ENCODE results near the gene OTUB1. TPM values are rescaled to one million over a fixed set of nuclear protein-coding genes. Genes with fewer than 3 reads are reported as not detected.

Gene OTUB1
- total and polyA plus RNA-seq, 2 of the 4 experiments (the other 2 are of a cell fraction) = 69.0 to 168 TPM

- Histone ChIP-seq H3K4me1 (ENCODE audit: control insufficient read depth, insufficient read depth, low read length) (0 out of 2 replicates have a peak, but pooled peaks cover 1% of the 10 kb centered on the region), H3K4me3 (ENCODE audit: insufficient read depth, low read depth, low read length) (no peak overlapping the region), H2BK5ac (ENCODE audit: low read depth, low read length, poor library complexity, severe bottlenecking) (no peak overlapping the region), H4K91ac (ENCODE audit: insufficient read depth, low read depth, low read length) (no peak overlapping the region), H3K23ac (ENCODE audit: low read depth, low read length) (no peak overlapping the region), H3K9me1 (ENCODE audit: insufficient read depth, low read length) (0 out of 2 replicates have a peak, but pooled peaks cover 3% of the 10 kb centered on the region), H2BK20ac (ENCODE audit: low read depth, low read length) (no peak overlapping the region), H3K9me3 (ENCODE audit: control insufficient read depth, insufficient read depth, low read length) (no peaks in the 10 kb centered on the region), H4K8ac (ENCODE audit: low read depth in 2 of 2, low read length in 2 of 2) (peak overlapping the region in 1 of 2 experiments; percentile 40; a peak in 1 of 4 replicates), H2AFZ (replicated peaks; ENCODE audit: low read length, poor library complexity) (peak overlapping the region; percentile 81), H3K79me1 (ENCODE audit: low read depth in 1 of 2, low read length in 2 of 2) (peaks cover 0 to 7% of the 10 kb centered on the region in 2 experiments; a peak in 1 of 4 replicates), H3K36me3 (ENCODE audit: control insufficient read depth, insufficient read depth, low read length) (peaks cover 31% of the 10 kb centered on the region), H2BK120ac (ENCODE audit: low read depth, low read length) (no peak overlapping the region), H3K18ac (ENCODE audit: low read depth, low read length) (no peak overlapping the region), H2AK5ac (ENCODE audit: low read depth, low read length) (no peak overlapping the region), H2BK15ac (ENCODE audit: low read depth, low read length) (no peak overlapping the region), H3K27me3 (ENCODE audit: control insufficient read depth, insufficient read depth, low read length) (no peaks in the 10 kb centered on the region), H3K9ac (ENCODE audit: low read depth, low read length) (no peak overlapping the region), H3K56ac (ENCODE audit: extremely low read depth, insufficient read depth, low read length) (no peak overlapping the region), H4K20me1 (ENCODE audit: insufficient read depth, low read length) (peaks cover 17% of the 10 kb centered on the region), H3K14ac (replicated peaks; ENCODE audit: low read depth, low read length) (no peak overlapping the region), H3K27ac (ENCODE audit: insufficient read depth, low read length) (no peak overlapping the region), H4K5ac (ENCODE audit: low read depth, low read length) (no peak overlapping the region), H3K4ac (ENCODE audit: low read depth, low read length) (no peak overlapping the region), H3K4me2 (ENCODE audit: low read depth, low read length) (no peak overlapping the region), H2AK9ac (replicated peaks; ENCODE audit: low read depth, low read length, poor library complexity) (peak overlapping the region; percentile 88)
- dilution Hi-C loops (cut with HindIII; ENCODE audit: low sequenced_read_pairs, unreplicated experiment) = no loop called here
- ChIA-PET POLR2A (ENCODE audit: unreplicated experiment) (no interaction called here), CTCF (interaction anchor here (0.9 kb wide), 1 partner anchor 150 kb away, joined by 3 read pairs; no protein-coding TSS in a partner anchor)
- intact Hi-C loops (cut with micrococcal nuclease) = loop anchor here (1.0 to 10.0 kb wide), 2 partner anchors 148 to 305 kb away; partner anchors contain the start of genes CATSPERZ and ESRRA
- no TSS peak for BruUV-seq (replicated peaks)
- in situ Hi-C loops (cut with MboI; ENCODE audit: low sequenced_read_pairs) = no loop called here
- DNase-seq (peak; percentile 59), ATAC-seq (ENCODE audit: low read depth) (peak; percentile 87)
- TF ChIP-seq MXI1 (IDR thresholded peaks at IDR 0.05; ENCODE audit: borderline replicate concordance, low read depth, low read length) = no peak
- TF ChIP-seq USF2 (IDR thresholded peaks at IDR 0.05; ENCODE audit: low read depth, low read length) = no peak
- peak; percentile 73 for TF ChIP-seq SMC3 (IDR thresholded peaks at IDR 0.05; ENCODE audit: low read depth, low read length)
- TF ChIP-seq CTCF (conservative IDR thresholded peaks at IDR 0.05; ENCODE audit: low read depth, low read length) = peak; percentile 78
- TF ChIP-seq CEBPB (IDR thresholded peaks at IDR 0.05; ENCODE audit: low read depth, low read length) = no peak
- TF ChIP-seq MAZ (IDR thresholded peaks at IDR 0.05; ENCODE audit: borderline replicate concordance, low read depth, low read length) = peak; percentile 55; the same call in 1 of the 2 replicates
- TF ChIP-seq RAD21 (IDR thresholded peaks at IDR 0.05; ENCODE audit: low read length) = peak; percentile 85
- TF ChIP-seq RFX5 (IDR thresholded peaks at IDR 0.05; ENCODE audit: low read depth, low read length) = no peak
- 9% methylated on average over 29 of the region's 67 CpGs; no CpG with 5 or more reads in 1 of the 2 experiments for WGBS, 2 experiments (ENCODE audit: extremely low coverage in 2 of 2, insufficient read length in 1 of 2)
Observed at GRCh38 chr11:64000026-64000739, 13.9 kb downstream of the OTUB1 start.
